Ectodermal cell (in vitro differentiated cells): Measurements from ENCODE around the gene TMEM134.

Experiments
- H3K27ac ChIP-seq: 2 replicates; pipeline ENCODE4 v1.7.0; 2013; ENCODE audit warnings: mild to moderate bottlenecking, low read depth, low read length; ENCODE audit not compliant: insufficient read depth, poor library complexity, severe bottlenecking
- H3K27me3 ChIP-seq: 2 replicates; pipeline ENCODE4 v1.7.0; 2013; ENCODE audit warnings: mild to moderate bottlenecking, low read length; ENCODE audit not compliant: insufficient read depth, control insufficient read depth, poor library complexity, severe bottlenecking
- H3K36me3 ChIP-seq: one replicate; pipeline ENCODE4 v1.7.0; 2013; ENCODE audit warnings: low read length; ENCODE audit not compliant: control insufficient read depth, insufficient read depth
- H3K4me1 ChIP-seq: one replicate; pipeline ENCODE4 v1.7.0; 2013; ENCODE audit warnings: low read length; ENCODE audit not compliant: control insufficient read depth, insufficient read depth
- H3K4me3 ChIP-seq: 2 replicates; pipeline ENCODE4 v1.7.0; 2013; ENCODE audit warnings: low read depth, low read length, control low read depth; ENCODE audit not compliant: insufficient read depth
- H3K9me3 ChIP-seq: 2 replicates; pipeline ENCODE4 v1.7.0; 2013; ENCODE audit warnings: mild to moderate bottlenecking, low read length, moderate library complexity; ENCODE audit not compliant: control insufficient read depth
- WGBS, 2 experiments: methylation state at CpG; one replicate each; pipeline ENCODE4 v1.1.7; 2013; ENCODE audit warnings: missing lambda C conversion rate in 2 of 2; 5-methylcytosine and 5-hydroxymethylcytosine counted together

The TMEM134 gene

DNA sequence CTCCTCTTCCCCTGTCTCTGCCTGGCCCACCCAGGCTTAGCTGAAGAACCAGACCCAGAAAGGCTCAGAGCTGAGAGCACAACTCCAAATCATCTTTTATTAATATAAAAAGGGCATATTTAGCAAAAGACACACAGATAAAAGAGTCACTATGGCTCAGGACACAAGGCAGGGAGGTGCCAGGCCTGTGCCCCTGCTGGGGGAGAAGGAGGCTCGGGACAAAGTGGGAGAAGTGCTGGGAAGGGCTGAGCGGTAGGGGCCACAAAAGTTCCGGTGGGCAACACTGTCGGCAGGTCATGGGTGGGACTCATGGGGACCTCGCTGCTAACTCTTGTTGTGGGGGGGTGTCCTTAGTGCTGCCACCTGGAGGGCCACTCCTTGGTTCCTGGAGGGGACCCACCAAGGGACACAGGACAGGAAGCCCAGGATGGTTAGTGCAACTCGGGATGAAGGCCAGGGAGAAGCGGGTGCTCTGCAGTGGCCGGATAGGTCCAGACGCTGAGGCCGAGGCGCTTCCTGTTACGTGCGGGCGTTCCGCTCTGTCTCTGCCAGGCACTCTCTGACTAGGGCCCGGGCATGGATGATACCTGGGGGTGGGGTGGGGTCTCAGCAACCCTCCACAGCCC, 37.5 kb upstream of the TMEM134 start:
- H3K36me3 ChIP-seq: no peaks in the 10 kb centered on the region
- H3K27me3 ChIP-seq: peaks cover 12% of the 10 kb centered on the region
- H3K27ac ChIP-seq: no peak overlapping the region
- no peaks in the 10 kb centered on the region for H3K9me3 ChIP-seq
- WGBS, 2 experiments: 92% methylated on average over 16 of the region's 16 CpGs
- H3K4me3 ChIP-seq: no peak overlapping the region
- peaks cover 23% of the 10 kb centered on the region for H3K4me1 ChIP-seq

DNA sequence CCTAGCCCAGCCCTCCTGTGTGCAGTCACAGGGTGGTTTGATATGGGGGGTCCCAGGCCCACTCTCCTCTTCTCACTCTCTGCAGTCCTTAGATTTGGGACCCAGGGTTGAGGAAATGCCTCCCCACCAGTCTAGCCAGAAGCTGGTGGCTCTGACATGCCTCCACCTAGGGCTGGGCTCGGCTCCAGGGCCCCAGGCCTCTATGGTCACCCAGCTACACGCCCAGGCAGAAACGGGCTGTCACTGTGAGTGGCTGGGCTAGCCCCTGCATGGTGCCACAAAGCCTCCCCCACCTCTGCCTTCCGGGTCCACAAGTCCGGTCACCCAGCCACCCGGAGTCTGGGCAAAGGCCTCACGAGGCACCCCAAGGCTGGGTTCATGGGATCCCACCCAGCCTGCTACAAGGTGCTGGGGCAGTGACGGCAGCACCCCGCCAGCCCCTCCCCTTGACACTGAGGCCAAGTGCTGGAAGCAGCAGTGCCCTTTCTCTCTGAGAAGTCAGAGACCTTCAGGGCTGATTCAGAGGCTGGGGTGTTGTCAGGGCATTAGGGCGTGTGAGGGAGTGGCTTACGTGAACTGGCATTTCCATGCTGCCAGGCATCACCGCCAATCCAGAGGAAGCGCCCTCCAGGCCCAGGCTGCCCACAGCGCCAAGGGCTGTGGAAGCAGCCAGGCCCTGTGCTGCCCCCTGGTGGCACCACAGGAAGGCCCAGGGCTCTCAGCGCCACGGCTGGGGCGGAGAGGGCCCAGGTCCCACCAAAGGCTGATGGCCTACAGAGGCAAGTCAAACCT, 36.8 kb upstream of the TMEM134 start:
- Histone ChIP-seq H3K9me3 (no peaks in the 10 kb centered on the region), H3K36me3 (no peaks in the 10 kb centered on the region), H3K4me1 (peaks cover 23% of the 10 kb centered on the region), H3K4me3 (peak overlapping the region; percentile 77), H3K27me3 (peaks cover 12% of the 10 kb centered on the region), H3K27ac (peak overlapping the region; percentile 62)
- WGBS, 2 experiments: 39 to 46% methylated on average over 17 of the region's 17 CpGs

DNA sequence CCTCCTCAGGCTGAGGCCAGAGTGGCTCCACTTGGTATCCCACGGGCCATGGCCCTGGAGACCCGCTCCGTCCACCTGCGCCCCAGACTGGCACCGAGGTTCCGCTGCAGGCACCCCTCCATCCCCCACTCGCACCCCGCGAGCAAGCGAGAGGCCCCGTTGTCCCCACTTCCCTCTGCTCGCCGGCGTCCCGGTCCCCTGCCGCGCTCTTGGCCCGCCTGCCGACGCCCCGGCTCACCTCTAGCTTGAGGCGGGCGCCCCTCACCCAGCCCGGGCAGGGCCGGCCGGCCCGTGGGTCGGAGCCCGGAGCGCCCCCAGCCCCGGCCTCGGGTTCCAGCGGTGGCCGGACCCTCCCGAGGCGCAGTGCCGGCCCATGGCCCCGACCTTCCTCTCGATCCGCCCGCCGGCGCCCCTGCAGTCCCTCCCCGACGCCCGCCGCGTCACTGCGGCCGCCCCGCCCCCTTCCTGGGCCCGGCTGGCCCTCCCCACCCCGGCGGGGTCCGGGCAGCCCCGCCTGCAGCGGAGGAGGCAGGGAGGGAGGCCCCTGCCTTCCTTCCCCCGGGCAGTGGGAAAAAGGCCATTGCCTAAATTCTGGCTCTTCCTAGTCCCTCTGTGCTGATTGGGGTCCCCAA, 36.0 kb upstream of the TMEM134 start, which contains the start of gene PITPNM1:
Gene PITPNM1, minus strand, starts transcription at position 414 of the 632 bp plus-strand sequence. CDS start 1,183 bp downstream, outside the sequence.
- Histone ChIP-seq H3K27ac (peak within 1 kb of the TSS; percentile 62), H3K4me3 (peak within 1 kb of the TSS; percentile 77), H3K4me1 (peaks cover 23% of the 10 kb centered on the region), H3K9me3 (no peaks in the 10 kb centered on the region), H3K27me3 (peaks cover 12% of the 10 kb centered on the region), H3K36me3 (no peaks in the 10 kb centered on the region)
- WGBS, 2 experiments: 0 to 1% methylated on average over 58 of the region's 58 CpGs

DNA sequence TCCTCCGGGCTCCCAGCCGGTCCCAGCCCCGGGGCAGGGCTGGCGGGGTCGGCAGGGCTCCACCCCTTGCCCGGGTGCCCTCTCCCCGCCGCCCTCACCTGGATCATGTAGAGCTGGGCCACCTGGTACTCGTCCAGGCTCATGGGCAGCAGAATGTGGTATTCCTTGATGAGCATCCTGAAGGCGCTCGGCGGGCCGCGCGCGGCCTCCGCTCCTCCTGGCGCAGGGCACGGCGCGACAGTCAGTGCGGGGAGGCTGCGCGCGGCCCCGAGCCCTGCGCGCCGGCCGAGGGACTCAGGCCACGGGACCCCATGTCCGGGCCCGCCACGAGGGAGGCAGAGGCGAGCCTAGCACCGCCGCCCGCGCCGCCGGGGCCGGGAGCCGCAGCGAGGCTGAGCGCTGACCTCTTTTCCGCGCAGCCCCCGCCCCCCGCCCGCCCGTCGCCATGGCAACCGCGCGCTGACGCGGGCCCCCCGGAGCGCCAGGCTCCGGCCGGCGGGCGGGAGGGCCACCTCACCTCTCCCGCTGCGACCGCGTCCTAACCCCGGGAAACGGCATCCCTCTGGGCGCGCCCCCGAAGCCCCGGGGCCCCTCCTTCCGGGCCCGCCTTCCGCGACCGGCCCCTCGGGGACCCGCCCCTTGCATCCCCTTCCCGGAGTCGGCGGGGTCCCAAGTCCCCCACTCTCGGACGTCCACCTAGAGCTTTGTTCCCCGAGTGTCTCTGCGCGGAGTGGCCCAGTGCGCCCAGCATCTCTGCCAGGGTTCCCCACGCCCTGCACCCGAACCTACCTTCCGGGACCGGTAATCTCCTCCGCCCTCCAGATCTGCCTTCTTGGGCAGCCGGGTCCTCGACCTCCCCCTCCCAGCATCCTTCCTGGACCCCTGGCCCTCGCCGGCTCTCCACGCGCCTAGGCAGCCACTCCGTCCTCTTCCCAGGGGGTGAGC, 35.2 kb upstream of the TMEM134 start:
- H3K27me3 ChIP-seq: peaks cover 12% of the 10 kb centered on the region
- no peaks in the 10 kb centered on the region for H3K36me3 ChIP-seq
- no peak overlapping the region for H3K27ac ChIP-seq
- 1% methylated on average over 101 of the region's 101 CpGs for WGBS, 2 experiments
- peaks cover 23% of the 10 kb centered on the region for H3K4me1 ChIP-seq
- peak overlapping the region; percentile 77 for H3K4me3 ChIP-seq
- no peaks in the 10 kb centered on the region for H3K9me3 ChIP-seq

DNA sequence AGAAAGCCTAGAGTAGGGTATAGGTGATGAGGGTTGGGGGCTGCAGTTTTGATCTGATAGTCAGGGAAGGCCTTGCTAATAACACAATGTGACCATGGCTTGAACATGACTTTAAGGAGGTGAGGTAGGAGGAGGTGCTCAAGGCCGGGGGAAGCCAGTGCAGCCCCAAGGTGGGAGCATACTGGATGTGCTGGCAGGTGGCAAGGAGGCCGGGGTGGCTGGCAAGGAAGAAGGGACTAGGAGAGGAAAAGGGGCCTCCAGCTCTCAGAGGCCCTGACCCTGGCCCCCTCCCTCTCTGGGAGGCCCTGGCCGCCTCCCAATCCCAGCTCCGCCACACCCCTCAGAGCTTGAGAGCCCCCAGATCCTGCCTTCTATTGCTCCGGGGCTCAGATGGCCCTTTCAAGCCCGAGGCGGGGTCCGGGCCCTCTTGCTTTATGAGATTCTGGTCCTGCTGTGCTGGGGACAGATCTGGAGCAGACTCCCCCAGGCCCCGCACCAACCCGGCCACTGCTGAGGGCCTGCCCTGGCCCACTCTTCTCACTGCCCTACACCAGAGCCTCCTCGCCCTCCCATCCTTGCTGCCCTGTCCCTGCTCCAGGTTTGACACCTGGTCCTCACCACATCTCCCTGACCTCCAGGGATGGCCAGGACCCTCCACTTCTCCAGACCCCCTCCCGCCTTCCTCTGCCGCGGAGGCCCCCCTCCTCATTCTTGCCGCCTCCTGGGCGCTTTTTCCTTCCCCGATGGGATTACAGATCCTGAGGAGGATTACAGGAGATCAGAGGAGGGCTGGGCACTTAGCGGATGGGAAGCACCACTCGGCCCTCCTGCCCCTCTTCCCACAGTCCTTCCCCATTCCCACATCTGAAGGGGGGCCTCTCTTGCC, 34.3 kb upstream of the TMEM134 start:
- no peaks in the 10 kb centered on the region for H3K36me3 ChIP-seq
- H3K9me3 ChIP-seq: no peaks in the 10 kb centered on the region
- peak overlapping the region; percentile 77 for H3K4me3 ChIP-seq
- H3K4me1 ChIP-seq: peaks cover 23% of the 10 kb centered on the region
- peaks cover 12% of the 10 kb centered on the region for H3K27me3 ChIP-seq
- 57 to 65% methylated on average over 19 of the region's 19 CpGs for WGBS, 2 experiments
- H3K27ac ChIP-seq: no peak overlapping the region

DNA sequence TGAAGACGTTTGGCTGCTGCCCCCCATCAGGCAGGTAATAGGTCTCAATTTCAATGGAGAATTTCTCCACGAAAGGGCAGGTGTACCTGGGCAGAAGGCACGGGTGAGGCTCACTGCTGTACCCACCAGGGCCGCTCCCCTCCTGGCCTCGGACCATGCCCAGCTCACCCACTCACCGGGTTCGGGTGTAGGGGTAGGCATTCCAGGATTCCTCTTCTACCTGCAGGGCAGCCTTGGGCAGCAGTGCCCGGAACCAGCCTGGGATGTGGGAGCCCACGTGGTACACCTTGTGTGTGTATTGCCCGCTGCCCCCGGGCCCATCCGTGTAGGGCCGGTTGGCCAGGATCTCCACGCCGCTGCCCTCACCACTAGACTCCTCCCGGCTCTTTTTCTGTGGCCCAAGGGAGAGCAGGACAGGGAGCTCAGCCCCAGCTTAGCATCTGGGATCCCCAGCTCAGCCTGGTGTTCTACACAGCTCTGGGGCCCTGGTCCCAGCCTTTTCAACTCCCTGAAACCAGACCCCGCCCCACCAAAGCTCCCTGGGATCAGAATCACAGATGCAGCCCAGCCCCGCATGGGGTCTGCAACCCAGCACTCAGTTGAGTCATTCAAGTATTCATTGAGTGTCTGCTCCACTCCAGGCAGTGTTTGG, 33.4 kb upstream of the TMEM134 start:
- Histone ChIP-seq H3K4me3 (no peak overlapping the region), H3K9me3 (no peaks in the 10 kb centered on the region), H3K27ac (no peak overlapping the region), H3K4me1 (peaks cover 22% of the 10 kb centered on the region), H3K36me3 (no peaks in the 10 kb centered on the region), H3K27me3 (peaks cover 12% of the 10 kb centered on the region)
- WGBS, 2 experiments: 94 to 95% methylated on average over 18 of the region's 18 CpGs

DNA sequence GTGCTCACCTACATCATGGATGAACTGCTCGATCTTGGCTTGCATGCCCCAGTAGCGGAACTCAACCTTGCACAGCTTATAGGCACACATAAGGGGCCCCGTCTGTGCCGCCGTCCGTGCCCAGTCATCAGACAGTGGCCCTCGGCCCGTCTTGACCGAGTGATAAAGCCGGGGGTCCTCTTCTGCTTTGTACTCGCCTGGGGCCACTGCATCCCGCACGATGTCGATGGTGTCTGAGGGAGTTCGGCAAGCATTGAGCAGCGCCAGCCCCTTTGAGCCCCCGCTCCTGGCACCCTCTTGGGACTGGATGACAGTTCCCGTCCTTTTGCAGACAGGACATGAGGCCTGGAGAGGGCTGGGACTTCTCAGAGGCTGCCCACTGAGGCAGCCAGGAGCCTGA, 32.8 kb upstream of the TMEM134 start:
- Histone ChIP-seq H3K9me3 (no peaks in the 10 kb centered on the region), H3K4me3 (no peak overlapping the region), H3K27ac (no peak overlapping the region), H3K27me3 (peaks cover 12% of the 10 kb centered on the region), H3K4me1 (peaks cover 17% of the 10 kb centered on the region), H3K36me3 (no peaks in the 10 kb centered on the region)
- WGBS, 2 experiments: 96% methylated on average over 18 of the region's 18 CpGs

DNA sequence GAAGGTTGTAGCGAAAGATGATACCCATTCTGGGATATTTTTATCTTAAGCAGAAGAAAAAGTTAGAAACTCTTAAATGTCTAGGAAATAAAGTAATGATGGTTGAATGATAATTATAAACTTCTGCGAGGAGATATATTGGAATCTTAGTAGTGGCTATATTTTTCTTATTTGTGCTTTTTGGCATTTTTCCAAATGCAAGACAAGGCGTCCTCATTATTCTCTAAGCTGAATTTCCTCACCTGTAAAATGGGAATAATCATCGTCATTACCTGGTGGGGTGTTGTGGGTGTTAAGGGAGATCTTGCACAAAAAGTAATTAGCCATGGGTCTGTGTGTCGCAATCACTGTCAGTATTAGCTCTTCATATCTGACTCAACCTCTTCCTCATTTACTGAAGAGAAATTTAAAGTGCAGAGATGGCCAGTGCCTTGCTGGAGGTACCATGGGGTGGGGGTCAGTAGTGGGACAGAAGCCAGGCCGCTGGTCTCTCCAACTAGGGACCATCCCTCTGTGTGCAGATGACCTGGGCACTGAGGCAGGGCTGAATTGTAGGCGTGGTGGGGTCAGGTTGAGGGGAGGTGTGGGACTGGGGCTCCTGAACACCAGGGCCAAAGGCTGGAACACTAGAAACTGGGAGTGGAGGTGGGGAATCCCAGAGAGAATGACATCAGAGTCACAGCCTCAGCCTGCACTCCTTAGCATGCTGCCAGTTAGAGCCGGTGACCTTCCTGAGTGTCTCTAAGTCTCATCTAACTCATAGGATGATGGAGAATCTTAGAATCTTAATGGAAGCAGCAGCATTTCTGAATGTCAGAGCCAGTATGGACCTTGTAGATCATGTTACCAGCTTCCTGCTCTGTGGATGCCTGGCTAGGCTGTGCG, 32.0 kb upstream of the TMEM134 start:
- WGBS, 2 experiments: 93 to 94% methylated on average over 9 of the region's 9 CpGs
- Histone ChIP-seq H3K4me1 (peaks cover 17% of the 10 kb centered on the region), H3K9me3 (no peaks in the 10 kb centered on the region), H3K36me3 (no peaks in the 10 kb centered on the region), H3K27ac (no peak overlapping the region), H3K4me3 (no peak overlapping the region), H3K27me3 (peaks cover 12% of the 10 kb centered on the region)
